Measurements from ENCODE around the gene GGT5. TPM values are rescaled to one million over a fixed set of nuclear protein-coding genes. Genes with fewer than 3 reads are reported as not detected.
"Not testable (repeated sequence)": the region's sequence is repeated elsewhere in the genome, so short reads cannot be mapped to it uniquely, and the experiment has no call there.

Gene GGT5
- total RNA-seq, 4 donors from 2014 or later: 26.3 to 38.9 (median 34.7) TPM

DNA sequence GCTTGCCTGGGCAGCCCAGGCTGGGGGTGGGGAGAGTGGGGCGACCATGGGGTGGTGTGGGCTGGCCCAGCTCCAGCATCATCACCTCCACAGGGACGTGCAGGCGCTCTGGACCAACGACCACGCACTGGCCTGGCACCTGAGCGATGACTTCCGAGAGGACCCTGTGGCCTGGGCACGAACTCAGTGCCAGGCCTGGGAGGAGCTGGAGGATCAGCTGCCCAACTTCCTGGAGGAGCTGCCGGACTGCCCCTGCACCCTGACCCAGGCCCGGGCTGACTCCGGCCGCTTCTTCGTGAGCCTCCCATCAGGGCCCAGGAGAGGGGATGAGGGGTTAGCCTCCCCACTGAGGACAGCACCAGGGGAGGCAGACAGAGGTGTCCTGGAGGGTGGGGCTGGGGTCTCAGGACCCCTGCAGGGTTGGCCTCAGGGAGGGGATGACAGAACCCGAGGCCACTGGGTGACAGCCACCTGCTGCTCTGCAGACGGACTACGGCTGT is 59.8 kb downstream of the GGT5 start:
- WGBS, 2 donors (ENCODE audit: low coverage in 1 of 2): no CpG with 5 or more reads among the region's 16 CpGs
- peaks cover 0 to 29% of the 10 kb centered on the region in 2 donors for H3K36me3 ChIP-seq
- no peak for ATAC-seq
- peaks cover 0 to 41% (median 19%) of the 10 kb centered on the region in 3 donors for H3K4me1 ChIP-seq
- no peak overlapping the region for H3K27ac ChIP-seq
- H3K9me3 ChIP-seq: no peaks in the 10 kb centered on the region
- no peak overlapping the region for H3K4me3 ChIP-seq
- no peaks in the 10 kb centered on the region for H3K27me3 ChIP-seq
- TF ChIP-seq POLR2A (IDR thresholded peaks at IDR 0.05): no peak

DNA sequence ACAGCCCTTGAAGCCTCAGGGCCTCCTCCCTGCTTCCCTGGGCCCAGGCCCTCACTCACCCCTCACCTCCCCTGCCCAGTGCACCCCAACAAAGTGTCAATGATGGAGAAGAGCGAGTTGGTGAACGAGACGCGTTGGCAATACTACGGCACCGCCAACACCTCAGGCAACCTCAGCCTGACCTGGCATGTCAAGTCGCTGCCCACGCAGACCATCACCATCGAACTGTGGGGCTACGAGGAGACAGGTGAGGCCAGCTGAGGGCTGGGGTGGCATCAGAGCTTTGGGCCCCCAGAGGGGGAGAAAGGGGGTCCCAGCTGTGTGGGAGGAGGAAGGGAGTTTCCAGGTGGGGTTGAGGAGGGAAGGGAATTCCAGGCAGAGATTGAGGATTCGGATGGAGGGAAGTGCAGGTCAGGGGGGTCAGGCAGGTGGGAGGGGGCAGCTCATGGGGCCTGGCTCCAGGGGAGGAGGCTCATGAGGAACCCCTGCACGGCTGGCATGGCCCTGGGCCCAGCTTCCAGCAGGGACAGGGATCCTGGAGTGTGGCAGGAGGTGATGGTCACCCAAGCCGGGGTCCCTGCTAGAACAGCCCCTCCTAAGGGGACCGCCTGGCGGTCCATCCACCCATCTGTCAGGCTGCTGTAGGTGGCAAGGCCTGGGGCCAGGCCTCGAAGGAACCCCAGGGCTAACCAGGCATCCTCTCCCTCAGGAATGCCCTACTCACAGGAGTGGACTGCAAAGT is 60.7 kb downstream of the GGT5 start:
- WGBS, 2 donors (ENCODE audit: low coverage in 1 of 2): 87% methylated on average over 5 of the region's 16 CpGs; no CpG with 5 or more reads in 1 of the 2 donors
- no peak for ATAC-seq
- H3K9me3 ChIP-seq: no peaks in the 10 kb centered on the region
- no peaks in the 10 kb centered on the region for H3K27me3 ChIP-seq
- no peak overlapping the region for H3K4me3 ChIP-seq
- no peak overlapping the region for H3K27ac ChIP-seq
- H3K4me1 ChIP-seq: peaks cover 0 to 41% (median 16%) of the 10 kb centered on the region in 3 donors
- no peak for TF ChIP-seq POLR2AphosphoS5 (IDR thresholded peaks at IDR 0.05)
- TF ChIP-seq, protein P1, sequence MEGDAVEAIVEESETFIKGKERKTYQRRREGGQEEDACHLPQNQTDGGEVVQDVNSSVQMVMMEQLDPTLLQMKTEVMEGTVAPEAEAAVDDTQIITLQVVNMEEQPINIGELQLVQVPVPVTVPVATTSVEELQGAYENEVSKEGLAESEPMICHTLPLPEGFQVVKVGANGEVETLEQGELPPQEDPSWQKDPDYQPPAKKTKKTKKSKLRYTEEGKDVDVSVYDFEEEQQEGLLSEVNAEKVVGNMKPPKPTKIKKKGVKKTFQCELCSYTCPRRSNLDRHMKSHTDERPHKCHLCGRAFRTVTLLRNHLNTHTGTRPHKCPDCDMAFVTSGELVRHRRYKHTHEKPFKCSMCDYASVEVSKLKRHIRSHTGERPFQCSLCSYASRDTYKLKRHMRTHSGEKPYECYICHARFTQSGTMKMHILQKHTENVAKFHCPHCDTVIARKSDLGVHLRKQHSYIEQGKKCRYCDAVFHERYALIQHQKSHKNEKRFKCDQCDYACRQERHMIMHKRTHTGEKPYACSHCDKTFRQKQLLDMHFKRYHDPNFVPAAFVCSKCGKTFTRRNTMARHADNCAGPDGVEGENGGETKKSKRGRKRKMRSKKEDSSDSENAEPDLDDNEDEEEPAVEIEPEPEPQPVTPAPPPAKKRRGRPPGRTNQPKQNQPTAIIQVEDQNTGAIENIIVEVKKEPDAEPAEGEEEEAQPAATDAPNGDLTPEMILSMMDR (IDR thresholded peaks at IDR 0.05): no peak
- TF ChIP-seq EP300 (IDR thresholded peaks at IDR 0.05): no peak
- no peak for TF ChIP-seq POLR2A (IDR thresholded peaks at IDR 0.05)
- H3K36me3 ChIP-seq: peaks cover 0 to 32% of the 10 kb centered on the region in 2 donors

DNA sequence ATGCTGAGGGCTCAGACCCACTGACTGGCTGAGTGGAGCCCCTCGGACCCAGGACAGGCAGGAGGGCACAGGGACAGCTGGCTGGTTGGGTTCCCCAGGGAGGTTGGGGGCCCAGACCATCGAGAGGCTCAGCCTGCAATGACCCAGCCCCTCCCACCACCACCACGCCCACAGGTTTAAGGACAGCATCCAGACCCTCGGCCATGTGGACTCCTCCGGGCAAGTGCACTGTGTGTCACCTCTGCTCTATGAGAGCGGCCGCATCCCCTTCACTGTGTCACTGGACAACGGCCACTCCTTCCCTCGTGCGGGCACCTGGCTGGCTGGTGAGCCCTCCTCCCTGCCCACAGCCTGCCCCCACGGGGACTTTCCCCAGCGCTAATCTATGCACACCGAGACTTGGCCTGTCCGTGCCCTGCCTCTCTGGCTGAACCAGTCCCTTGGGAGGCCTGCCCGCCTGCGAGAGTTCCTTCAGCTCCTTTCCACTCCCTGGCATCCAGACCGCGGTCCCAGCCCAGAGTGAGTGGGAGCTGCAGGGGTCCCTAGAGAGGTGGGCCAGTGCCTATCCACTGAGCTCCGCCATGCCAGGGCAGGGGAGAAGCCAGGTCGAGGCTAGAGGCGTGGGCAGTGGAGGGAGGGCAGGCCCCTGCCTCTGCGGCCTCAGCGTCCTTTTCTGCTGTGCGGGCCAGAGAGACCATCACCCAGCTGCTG is 61.4 kb downstream of the GGT5 start:
- Histone ChIP-seq H3K27ac (no peak overlapping the region), H3K27me3 (no peaks in the 10 kb centered on the region), H3K4me1 (peaks cover 0 to 45% (median 16%) of the 10 kb centered on the region in 3 donors), H3K4me3 (no peak overlapping the region), H3K36me3 (peaks cover 0 to 34% of the 10 kb centered on the region in 2 donors), H3K9me3 (no peaks in the 10 kb centered on the region)
- 100% methylated on average over 1 of the region's 24 CpGs; no CpG with 5 or more reads in 1 of the 2 donors for WGBS, 2 donors (ENCODE audit: low coverage in 1 of 2)
- TF ChIP-seq EP300 (IDR thresholded peaks at IDR 0.05) (no peak), POLR2A (IDR thresholded peaks at IDR 0.05) (no peak), POLR2AphosphoS5 (IDR thresholded peaks at IDR 0.05) (no peak)
- TF ChIP-seq, protein P1 (IDR thresholded peaks at IDR 0.05): no peak
- no peak for ATAC-seq

DNA sequence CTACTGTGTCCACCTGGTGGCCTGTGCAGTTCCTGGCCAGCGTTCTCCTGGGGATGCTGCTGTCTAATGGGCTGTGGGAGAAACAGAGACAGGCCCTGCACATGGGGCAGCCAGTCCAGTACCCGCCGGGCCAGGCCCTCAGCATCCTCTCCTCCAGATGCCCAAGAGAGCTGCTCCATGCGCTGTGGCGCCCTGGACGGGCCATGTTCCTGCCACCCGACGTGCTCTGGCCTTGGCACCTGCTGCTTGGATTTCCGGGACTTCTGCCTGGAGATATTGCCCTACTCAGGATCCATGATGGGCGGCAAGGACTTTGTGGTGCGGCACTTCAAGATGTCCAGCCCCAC is 62.0 kb downstream of the GGT5 start:
- not testable (repeated sequence) for ATAC-seq
- peaks cover 0 to 51% (median 16%) of the 10 kb centered on the region in 3 donors for H3K4me1 ChIP-seq

DNA sequence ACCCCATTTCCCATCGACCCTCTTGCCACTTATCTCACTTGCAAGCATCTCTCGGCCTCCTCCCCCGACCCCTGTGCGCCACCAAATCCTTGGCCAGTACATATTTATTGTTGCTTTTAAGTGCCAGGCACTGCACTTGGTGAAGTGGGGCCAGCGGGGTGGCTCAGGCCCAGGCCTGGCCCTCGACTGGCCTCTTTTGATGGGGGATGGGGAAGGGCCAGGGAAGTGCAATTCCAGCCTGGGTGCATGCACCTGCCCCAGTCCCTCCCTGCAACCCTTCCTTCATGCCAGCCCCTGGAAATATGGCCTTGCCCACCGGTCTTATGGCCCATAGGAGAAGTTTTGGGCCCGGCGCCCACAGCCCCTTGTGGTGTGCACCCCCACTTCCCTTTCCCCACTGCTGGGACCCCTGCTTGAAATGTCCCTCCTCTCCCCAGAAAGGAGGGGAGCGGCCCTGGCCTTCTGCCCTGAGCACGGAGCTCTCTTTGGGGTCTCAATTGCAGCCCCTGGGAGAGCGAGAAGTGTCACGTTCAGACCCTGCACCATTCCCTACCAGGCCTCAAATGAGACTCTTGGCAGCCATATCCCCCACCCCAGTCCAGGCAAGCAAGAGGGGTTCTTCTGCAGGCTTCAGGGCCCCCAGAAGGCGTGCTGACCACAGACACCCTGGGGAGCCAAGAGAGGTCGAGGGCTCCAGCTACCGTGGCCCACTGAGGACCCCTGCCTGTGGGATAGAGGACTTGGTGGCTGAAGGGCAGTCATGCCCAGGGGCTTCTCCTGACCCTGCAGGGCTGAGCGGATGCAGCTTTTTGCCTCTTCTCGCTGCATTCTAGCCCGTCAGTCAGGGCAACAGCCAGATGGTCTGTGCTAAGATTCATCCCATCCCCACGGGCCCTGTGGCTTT is 62.6 kb downstream of the GGT5 start:
- 67 to 86% methylated on average over 1 to 2 of the region's 20 CpGs for WGBS, 2 donors (ENCODE audit: low coverage in 1 of 2)
- peak overlapping the region in 3 of 4 donors; percentile 57 to 85 (median 65) for H3K27ac ChIP-seq

More for the DNA sequence above, 62.0 kb downstream of the GGT5 start:
- no CpG with 5 or more reads among the region's 11 CpGs for WGBS, 2 donors (ENCODE audit: low coverage in 1 of 2)
- H3K27ac ChIP-seq, H3K9me3 ChIP-seq, H3K27me3 ChIP-seq, H3K4me3 ChIP-seq: not testable (repeated sequence)
- peaks cover 0 to 34% of the 10 kb centered on the region in 2 donors for H3K36me3 ChIP-seq

More for the DNA sequence above, 62.6 kb downstream of the GGT5 start:
- Histone ChIP-seq H3K9me3 (no peaks in the 10 kb centered on the region), H3K4me3 (peak overlapping the region in 1 of 2 donors; percentile 24), H3K36me3 (peaks cover 0 to 34% of the 10 kb centered on the region in 2 donors), H3K4me1 (peaks cover 0 to 57% (median 19%) of the 10 kb centered on the region in 3 donors), H3K27me3 (no peaks in the 10 kb centered on the region)
- TF ChIP-seq, protein P1 (IDR thresholded peaks at IDR 0.05): peak in 2 of 4 experiments; percentile 14 to 36
- TF ChIP-seq POLR2A (IDR thresholded peaks at IDR 0.05) (no peak), POLR2AphosphoS5 (IDR thresholded peaks at IDR 0.05) (no peak)
- ATAC-seq: no peak
